Measurements from ENCODE around the gene QRICH2. TPM values are rescaled to one million over a fixed set of nuclear protein-coding genes. Genes with fewer than 3 reads are reported as not detected.

The QRICH2 gene
- total and polyA plus RNA-seq, 9 of the 15 experiments (the other 6 are each of a cell fraction or from before 2014, with no cell fraction given): 0.03 to 1.6 (median 0.81) TPM

GRCh38 chr17:76241204-76241538 lies 66.9 kb downstream of the QRICH2 start (continued):
- TF ChIP-seq FIP1L1 (IDR thresholded peaks at IDR 0.05; ENCODE audit: low read depth, low read length, poor library complexity, severe bottlenecking): no peak
- no peak for TF ChIP-seq FOS (IDR thresholded peaks at IDR 0.05; ENCODE audit: extremely low read depth, insufficient read length)
- TF ChIP-seq SRSF1 (IDR thresholded peaks at IDR 0.05; ENCODE audit: low read depth, low read length): no peak
- no peak for TF ChIP-seq POLR2H (tag; IDR thresholded peaks at IDR 0.05; ENCODE audit: low read depth)
- no peak for TF ChIP-seq RFX1 (IDR thresholded peaks at IDR 0.05)
- TF ChIP-seq CLOCK (CRISPR knock-in tag; IDR thresholded peaks at IDR 0.05; ENCODE audit: borderline replicate concordance): no peak
- no peak for TF ChIP-seq SMARCB1 (IDR thresholded peaks at IDR 0.05; ENCODE audit: insufficient read length, low read depth)
- TF ChIP-seq CUX1 (CRISPR knock-in tag; IDR thresholded peaks at IDR 0.05): no peak
- TF ChIP-seq POLR2AphosphoS5 (IDR thresholded peaks at IDR 0.05; ENCODE audit: control insufficient read depth, insufficient read depth, low read depth, low read length): no peak
- no peak for TF ChIP-seq ZNF398 (CRISPR knock-in tag; IDR thresholded peaks at IDR 0.05)
- no peak for TF ChIP-seq ETV6 (IDR thresholded peaks at IDR 0.05; ENCODE audit: borderline replicate concordance in 1 of 2, low read depth in 2 of 2, low read length in 1 of 2)
- no peak for TF ChIP-seq ETV6 (CRISPR knock-in tag; IDR thresholded peaks at IDR 0.05; ENCODE audit: borderline replicate concordance)
- TF ChIP-seq ATF6 (CRISPR knock-in tag; IDR thresholded peaks at IDR 0.05): no peak
- TF ChIP-seq ARHGAP35 (IDR thresholded peaks at IDR 0.05; ENCODE audit: partially characterized antibody): no peak
- TF ChIP-seq BMI1 (IDR thresholded peaks at IDR 0.05; ENCODE audit: low read length): no peak
- TF ChIP-seq HNRNPL (IDR thresholded peaks at IDR 0.05; ENCODE audit: low read depth, low read length): no peak
- TF ChIP-seq GTF2E2 (tag; IDR thresholded peaks at IDR 0.05): no peak

Measured in K562 (cell line).